AG04449 (cell line): ENCODE measurements around the gene ALDH3B2.

Source experiments
- CTCF ChIA-PET: fragments of 350-600 bp; formaldehyde crosslinking; extraction: SDS; loops from one replicate; lab custom pipeline; 2021; ENCODE audit warnings: antibody characterized with exemption; lab: Yijun Ruan, JAX
- POLR2A ChIA-PET: fragments of 400-600, 350-600 bp; formaldehyde crosslinking; extraction: SDS; loops from one replicate; lab custom pipeline; 2020; ENCODE audit warnings: antibody characterized with exemption, inconsistent platforms; lab: Yijun Ruan, JAX
- DNase-seq: peaks from one replicate; pipeline ENCODE4 v3.0.0-alpha.2; 2010; ENCODE audit warnings: low read depth, low spot score
- H3K4me3 ChIP-seq: 2 replicates; pipeline ENCODE4 v1.5.1; 2011; ENCODE audit warnings: low read depth, mild to moderate bottlenecking, control low read depth, low read length
- TF ChIP-seq, protein P1 (sequence below): IDR thresholded peaks from one replicate; pipeline ENCODE4 v1.5.1; 2011; ENCODE audit warnings: mild to moderate bottlenecking, moderate library complexity, low read length, control low read depth, inconsistent platforms; ENCODE audit not compliant: insufficient read depth; ENCODE audit errors: missing control alignments

The ALDH3B2 gene

DNA sequence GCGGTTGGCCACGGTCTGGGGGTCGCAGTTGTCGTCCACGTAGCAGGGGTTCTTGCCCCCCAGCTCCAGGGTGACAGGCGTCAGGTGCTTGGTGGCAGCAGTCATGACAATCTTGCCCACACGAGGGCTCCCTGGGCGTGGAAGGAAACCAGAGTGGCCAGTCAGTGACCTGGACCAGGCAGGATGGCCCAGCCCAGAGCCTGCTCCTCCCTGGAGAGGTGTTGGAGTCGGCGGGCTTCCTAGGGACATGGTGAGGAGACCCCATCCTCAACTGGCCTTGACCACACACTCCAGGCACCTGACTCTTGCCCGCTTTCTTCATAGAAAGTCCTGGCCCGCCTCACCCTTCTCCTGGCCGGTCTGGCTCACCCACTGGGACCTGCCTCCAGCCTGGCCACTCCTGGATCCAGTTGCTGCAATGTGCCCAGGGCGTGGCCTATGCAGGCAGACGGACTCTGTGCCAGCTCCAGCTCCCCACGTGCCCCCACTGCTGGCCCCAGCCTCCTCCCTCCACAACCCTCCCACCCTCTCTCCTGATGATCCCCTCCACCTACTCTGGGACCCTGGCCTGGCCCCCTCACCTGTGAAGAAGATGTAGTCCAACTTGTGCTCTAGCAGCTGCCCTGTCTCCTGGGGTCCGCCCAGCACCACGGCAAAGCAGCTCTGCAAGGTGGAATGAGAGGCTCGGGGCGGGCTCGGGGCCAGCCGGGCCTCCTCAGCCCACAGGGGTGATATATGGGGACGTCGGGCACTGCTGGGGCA, 8.7 kb downstream of the ALDH3B2 start:
- TF ChIP-seq, protein P1, sequence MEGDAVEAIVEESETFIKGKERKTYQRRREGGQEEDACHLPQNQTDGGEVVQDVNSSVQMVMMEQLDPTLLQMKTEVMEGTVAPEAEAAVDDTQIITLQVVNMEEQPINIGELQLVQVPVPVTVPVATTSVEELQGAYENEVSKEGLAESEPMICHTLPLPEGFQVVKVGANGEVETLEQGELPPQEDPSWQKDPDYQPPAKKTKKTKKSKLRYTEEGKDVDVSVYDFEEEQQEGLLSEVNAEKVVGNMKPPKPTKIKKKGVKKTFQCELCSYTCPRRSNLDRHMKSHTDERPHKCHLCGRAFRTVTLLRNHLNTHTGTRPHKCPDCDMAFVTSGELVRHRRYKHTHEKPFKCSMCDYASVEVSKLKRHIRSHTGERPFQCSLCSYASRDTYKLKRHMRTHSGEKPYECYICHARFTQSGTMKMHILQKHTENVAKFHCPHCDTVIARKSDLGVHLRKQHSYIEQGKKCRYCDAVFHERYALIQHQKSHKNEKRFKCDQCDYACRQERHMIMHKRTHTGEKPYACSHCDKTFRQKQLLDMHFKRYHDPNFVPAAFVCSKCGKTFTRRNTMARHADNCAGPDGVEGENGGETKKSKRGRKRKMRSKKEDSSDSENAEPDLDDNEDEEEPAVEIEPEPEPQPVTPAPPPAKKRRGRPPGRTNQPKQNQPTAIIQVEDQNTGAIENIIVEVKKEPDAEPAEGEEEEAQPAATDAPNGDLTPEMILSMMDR = no peak
- POLR2A ChIA-PET = no interaction called here
- H3K4me3 ChIP-seq = no peak overlapping the region
- no peak for DNase-seq
- CTCF ChIA-PET = no interaction called here

DNA sequence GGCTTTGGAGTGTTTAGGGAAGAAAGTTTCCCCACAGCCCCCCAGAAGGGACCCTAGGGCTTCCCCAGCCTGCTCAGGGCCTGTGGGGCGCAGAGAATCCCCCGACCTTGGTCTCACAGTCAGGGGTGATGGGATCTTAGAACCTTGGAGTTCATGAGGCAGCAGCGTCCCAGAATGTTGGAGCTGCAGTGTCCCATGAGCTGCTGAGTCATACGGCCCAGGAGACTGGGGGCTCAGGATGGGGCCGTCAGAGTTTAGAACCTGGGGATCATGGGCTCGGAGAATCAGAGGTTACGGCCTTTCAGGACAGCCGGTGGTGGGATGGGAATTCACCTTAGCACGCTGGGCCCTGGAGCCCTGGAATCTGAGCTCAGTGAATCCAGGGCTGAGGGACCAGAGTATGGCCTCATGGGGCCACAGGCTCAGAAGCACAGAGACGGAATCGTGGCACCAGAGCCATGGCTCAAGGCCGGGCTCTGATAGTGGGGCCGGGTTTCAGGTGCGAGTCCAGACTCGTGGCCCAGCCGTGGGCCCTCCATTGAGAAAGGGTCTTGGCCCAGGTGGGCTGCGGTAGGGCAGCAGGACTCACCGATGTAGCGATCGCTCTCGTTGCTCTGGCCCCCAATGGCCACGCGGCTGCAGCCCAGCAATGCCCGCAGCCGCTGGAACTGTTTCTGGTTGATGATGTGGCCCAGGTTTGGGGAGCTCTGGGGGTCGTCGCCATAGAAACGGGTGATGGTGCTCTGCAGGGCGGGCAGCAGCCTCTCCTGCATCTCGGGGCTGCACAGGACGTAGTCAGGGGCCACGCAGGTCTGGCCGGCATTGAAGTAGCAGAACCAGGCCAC, 9.5 kb downstream of the ALDH3B2 start:
- TF ChIP-seq, protein P1 = no peak
- no peak overlapping the region for H3K4me3 ChIP-seq
- ChIA-PET POLR2A (no interaction called here), CTCF (no interaction called here)
- no peak for DNase-seq

DNA sequence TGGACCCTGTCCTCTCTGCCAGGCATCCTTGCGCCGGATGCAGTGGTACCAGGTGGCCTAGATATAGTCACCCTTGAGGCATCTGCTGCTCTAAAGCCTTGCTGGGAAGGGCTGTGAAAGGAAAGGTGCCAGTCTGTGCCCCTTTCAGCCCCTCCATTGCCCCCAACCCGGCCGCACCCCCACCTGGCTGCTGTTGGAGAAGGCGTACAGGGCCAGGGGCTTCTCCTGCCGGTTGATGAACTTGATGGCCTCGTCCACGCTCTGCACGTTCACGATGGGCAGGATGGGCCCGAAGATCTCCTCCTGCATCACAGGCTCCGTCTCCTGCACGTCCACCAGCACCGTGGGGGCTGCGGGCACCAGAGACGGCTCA, 10.2 kb downstream of the ALDH3B2 start:
- ChIA-PET POLR2A (no interaction called here), CTCF (no interaction called here)
- H3K4me3 ChIP-seq = no peak overlapping the region
- no peak for DNase-seq
- TF ChIP-seq, protein P1 = no peak

DNA sequence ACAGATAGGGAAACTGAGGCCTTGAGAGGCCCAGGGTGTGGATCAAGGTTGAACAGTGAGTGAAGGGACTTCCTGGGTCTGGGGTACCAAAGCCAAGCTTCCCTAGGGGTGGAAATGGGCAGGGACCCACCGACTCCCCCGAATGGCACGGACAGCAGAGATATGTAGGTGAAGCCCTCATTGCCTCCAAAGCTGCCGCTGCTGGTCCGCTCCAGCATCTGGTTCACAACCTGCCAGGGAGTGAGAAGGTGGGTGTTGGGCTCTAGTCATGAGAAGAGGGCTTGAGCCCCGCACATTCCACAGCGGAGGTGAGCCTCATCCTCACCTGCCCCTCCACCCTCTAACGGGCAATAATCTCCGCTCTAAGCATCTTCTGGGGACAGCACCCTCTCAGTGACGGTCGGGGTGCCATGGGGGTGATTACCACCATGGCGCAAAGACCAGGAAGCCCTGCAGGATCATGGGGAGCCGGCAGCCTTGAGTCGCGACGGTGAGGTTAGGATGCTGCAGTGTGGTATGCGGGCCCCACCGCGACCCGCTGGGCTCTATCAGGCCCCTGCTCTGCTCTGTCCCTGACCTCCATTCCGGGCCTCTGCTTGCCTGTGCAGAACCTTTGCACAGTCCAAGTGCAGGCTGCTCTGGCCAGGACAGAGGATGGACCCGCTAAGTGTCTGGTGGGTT, 10.8 kb downstream of the ALDH3B2 start:
- H3K4me3 ChIP-seq = no peak overlapping the region
- no peak for DNase-seq
- POLR2A ChIA-PET = no interaction called here
- CTCF ChIA-PET = no interaction called here
- TF ChIP-seq, protein P1 = no peak

DNA sequence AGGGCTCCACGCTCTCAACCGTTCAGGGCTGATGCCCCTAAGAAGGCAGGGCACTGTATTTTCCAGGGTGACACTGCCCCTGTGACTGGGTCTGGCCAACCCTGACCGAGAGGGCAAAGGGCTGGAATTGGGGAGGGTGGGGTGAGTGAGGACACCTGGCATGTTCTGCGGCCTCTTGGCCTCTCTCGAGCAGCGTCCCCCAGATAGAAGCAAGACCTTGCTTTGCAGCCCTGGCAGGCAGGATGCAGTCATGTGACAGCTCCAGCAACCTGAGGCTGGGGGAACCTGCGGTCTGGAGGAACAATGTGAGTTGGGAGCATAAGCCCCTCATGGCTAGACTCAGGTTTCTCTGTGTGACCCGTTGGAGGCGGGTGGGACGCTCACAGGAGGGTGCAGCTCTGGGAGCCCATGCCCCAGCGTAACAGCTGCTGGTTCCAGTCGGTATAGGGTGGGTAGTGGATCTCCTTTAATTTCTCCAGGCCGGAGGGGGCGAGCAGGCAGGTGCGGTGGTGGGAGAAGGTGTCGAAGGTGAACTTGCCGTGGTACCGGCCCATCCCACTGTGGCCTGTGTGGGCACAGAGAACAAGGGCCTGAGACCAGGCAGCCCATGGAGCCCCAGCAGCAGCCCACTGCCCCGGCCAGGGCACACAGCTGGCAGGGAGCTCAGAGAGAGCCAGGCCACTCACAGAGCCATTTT, 11.4 kb downstream of the ALDH3B2 start:
- H3K4me3 ChIP-seq = no peak overlapping the region
- ChIA-PET POLR2A (no interaction called here), CTCF (interaction anchor here (5.1 to 8.9 kb wide), 2 partner anchors 16 to 34 kb away, joined by 28 to 101 read pairs; partner anchors contain the start of gene NUDT8)
- no peak for DNase-seq
- TF ChIP-seq, protein P1 = no peak
